Suprapubic skin (tissue), 4 donors: ENCODE measurements around the gene U2AF2.

Experiments
- CTCF ChIP-seq, 2 donors: fragments of 200-600 bp in 1 of 2; fragments of 450-650 bp in 1 of 2; sonication (generic) in 1 of 2; IDR thresholded peaks; one replicate each; pipeline ENCODE4 v1.5.1; 2016 to 2019; ENCODE audit warnings: antibody characterized with exemption in 2 of 2, mild to moderate bottlenecking in 1 of 2, moderate library complexity in 1 of 2
- POLR2A ChIP-seq, 2 donors: fragments of 450-650 bp; IDR thresholded peaks; one replicate each; pipeline ENCODE4 v1.6.1; 2017; ENCODE audit warnings: antibody characterized with exemption in 2 of 2, mild to moderate bottlenecking in 2 of 2, moderate library complexity in 2 of 2
- POLR2AphosphoS5 ChIP-seq, 3 donors: sonication (generic); formaldehyde crosslinking; IDR thresholded peaks; one replicate each; pipeline ENCODE4 v1.6.1; 2017; ENCODE audit warnings: antibody characterized with exemption in 3 of 3

GRCh38 chr19:55675661-55676354, 21.0 kb downstream of the U2AF2 start:
- no peak for TF ChIP-seq CTCF (IDR thresholded peaks at IDR 0.05)
- TF ChIP-seq POLR2AphosphoS5 (IDR thresholded peaks at IDR 0.05), result no peak
- TF ChIP-seq POLR2A (IDR thresholded peaks at IDR 0.05), result no peak
